H9 (cell line): ENCODE measurements around the gene IFT81. TPM values are rescaled to one million over a fixed set of nuclear protein-coding genes. Genes with fewer than 3 reads are reported as not detected.

Source experiments
- DNase-seq: peaks from one replicate; pipeline ENCODE4 v3.0.0-alpha.2; 2017
- H2AFZ ChIP-seq: one replicate; pipeline ENCODE4 v1.6.1; 2013; ENCODE audit warnings: mild to moderate bottlenecking, low read length, control low read depth, moderate library complexity
- H2AK5ac ChIP-seq: 2 replicates; pipeline ENCODE4 v1.6.1; 2013; ENCODE audit warnings: low read length, control low read depth, mixed read lengths; ENCODE audit not compliant: insufficient read length
- H2BK120ac ChIP-seq: one replicate; pipeline ENCODE4 v1.6.1; 2013; ENCODE audit warnings: low read depth, mild to moderate bottlenecking, low read length, control low read depth, inconsistent platforms; ENCODE audit not compliant: poor library complexity, severe bottlenecking
- H2BK12ac ChIP-seq: 2 replicates; pipeline ENCODE4 v1.6.1; 2013; ENCODE audit warnings: low read length, control low read depth, mixed read lengths, low read depth; ENCODE audit not compliant: insufficient read length
- H2BK15ac ChIP-seq: 2 replicates; pipeline ENCODE4 v1.6.1; 2013; ENCODE audit warnings: low read depth, low read length, control low read depth
- H2BK20ac ChIP-seq: one replicate; pipeline ENCODE4 v1.6.1; 2013; ENCODE audit warnings: low read depth, mild to moderate bottlenecking, low read length, control low read depth, inconsistent platforms; ENCODE audit not compliant: poor library complexity, severe bottlenecking
- H2BK5ac ChIP-seq: 2 replicates; pipeline ENCODE4 v1.6.1; 2013; ENCODE audit warnings: low read length, control low read depth, mixed read lengths; ENCODE audit not compliant: insufficient read length
- H3K14ac ChIP-seq: 2 replicates; pipeline ENCODE4 v1.6.1; 2013; ENCODE audit warnings: low read length, control low read depth; ENCODE audit not compliant: insufficient read depth
- H3K18ac ChIP-seq: 2 replicates; pipeline ENCODE4 v1.6.1; 2013; ENCODE audit warnings: low read depth, mild to moderate bottlenecking, mixed read lengths, low read length, control low read depth; ENCODE audit not compliant: insufficient read length
- H3K23ac ChIP-seq: 2 replicates; pipeline ENCODE4 v1.6.1; 2013; ENCODE audit warnings: low read length, control low read depth, mixed read lengths, low read depth; ENCODE audit not compliant: insufficient read length
- H3K23me2 ChIP-seq: 2 replicates; pipeline ENCODE4 v1.6.1; 2013; ENCODE audit warnings: low read depth, mild to moderate bottlenecking, mixed read lengths, low read length, control low read depth; ENCODE audit not compliant: insufficient read length, poor library complexity, severe bottlenecking
- H3K27ac ChIP-seq: 2 replicates; pipeline ENCODE4 v1.5.1; 2013; ENCODE audit warnings: low read length, control low read depth, mixed read lengths, low read depth; ENCODE audit not compliant: insufficient read length
- H3K27me3 ChIP-seq: 2 replicates; pipeline ENCODE4 v1.6.1; 2013; ENCODE audit warnings: low read length, control low read depth, inconsistent platforms; ENCODE audit not compliant: insufficient read depth
- H3K4ac ChIP-seq: 2 replicates; pipeline ENCODE4 v1.6.1; 2013; ENCODE audit warnings: low read depth, mild to moderate bottlenecking, control low read depth, inconsistent platforms, low read length, moderate library complexity
- H3K4me1 ChIP-seq: 2 replicates; pipeline ENCODE4 v1.6.1; 2013; ENCODE audit warnings: low read length, control low read depth, inconsistent platforms; ENCODE audit not compliant: insufficient read depth
- H3K4me2 ChIP-seq: 2 replicates; pipeline ENCODE4 v1.6.1; 2013; ENCODE audit warnings: low read length, control low read depth, mixed read lengths; ENCODE audit not compliant: insufficient read length, insufficient read depth
- H3K56ac ChIP-seq: 2 replicates; pipeline ENCODE4 v1.6.1; 2013; ENCODE audit warnings: low read depth, mild to moderate bottlenecking, mixed read lengths, low read length, control low read depth; ENCODE audit not compliant: insufficient read length
- H3K79me1 ChIP-seq: 2 replicates; pipeline ENCODE4 v1.6.1; 2013; ENCODE audit warnings: low read depth, mild to moderate bottlenecking, moderate library complexity, low read length, control low read depth, inconsistent platforms; ENCODE audit not compliant: insufficient read depth, poor library complexity, severe bottlenecking
- H3K79me2 ChIP-seq: 2 replicates; pipeline ENCODE4 v1.6.1; 2013; ENCODE audit warnings: low read length, control low read depth, inconsistent platforms; ENCODE audit not compliant: insufficient read depth
- H3K9ac ChIP-seq: 2 replicates; pipeline ENCODE4 v1.6.1; 2013; ENCODE audit warnings: low read length, control low read depth, mixed read lengths; ENCODE audit not compliant: insufficient read length; ENCODE audit errors: extremely low read depth
- H3K9me3 ChIP-seq: one replicate; pipeline ENCODE4 v1.6.1; 2013; ENCODE audit warnings: low read depth, low read length, inconsistent platforms; ENCODE audit not compliant: control insufficient read depth
- H3T11ph ChIP-seq: one replicate; pipeline ENCODE4 v1.6.1; 2013; ENCODE audit warnings: mild to moderate bottlenecking, low read length, control low read depth, inconsistent platforms
- H4K20me1 ChIP-seq: one replicate; pipeline ENCODE4 v1.6.1; 2013; ENCODE audit not compliant: control insufficient read depth, insufficient read length, insufficient read depth
- H4K5ac ChIP-seq: 2 replicates; pipeline ENCODE4 v1.6.1; 2013; ENCODE audit warnings: low read depth, mild to moderate bottlenecking, mixed read lengths, low read length, control low read depth; ENCODE audit not compliant: insufficient read length
- H4K8ac ChIP-seq: replicated peaks from 2 replicates; pipeline ENCODE4 v1.6.1; 2013; ENCODE audit warnings: low read length, control low read depth, mixed read lengths, low read depth; ENCODE audit not compliant: insufficient read length
- H4K91ac ChIP-seq: 2 replicates; pipeline ENCODE4 v1.6.1; 2013; ENCODE audit warnings: low read depth, mild to moderate bottlenecking, moderate library complexity, mixed read lengths, low read length, control low read depth; ENCODE audit not compliant: insufficient read length
- H3K27ac Mint-ChIP-seq, 3 experiments: 2 replicates in 2 of 3; 3 replicates in 1 of 3; pipeline ENCODE4 v1.8.0; 2020 to 2021; ENCODE audit warnings: mixed read lengths in 3 of 3, mild to moderate bottlenecking in 1 of 3, moderate library complexity in 1 of 3
- H3K27me3 Mint-ChIP-seq: 2 replicates; pipeline ENCODE4 v1.8.0; 2021; ENCODE audit warnings: low read depth, mild to moderate bottlenecking, moderate library complexity, mixed read lengths
- H3K36me3 Mint-ChIP-seq, 3 experiments: 2 replicates in 2 of 3; 3 replicates in 1 of 3; pipeline ENCODE4 v1.8.0; 2020 to 2021; ENCODE audit warnings: low read depth in 3 of 3, mixed read lengths in 3 of 3; ENCODE audit not compliant: insufficient read depth in 1 of 3
- H3K4me1 Mint-ChIP-seq, 2 experiments: 2 replicates each; pipeline ENCODE4 v1.8.0; 2020; ENCODE audit warnings: mixed read lengths in 2 of 2
- H3K4me3 Mint-ChIP-seq, 2 experiments: 2 replicates in 1 of 2; 3 replicates in 1 of 2; pipeline ENCODE4 v1.8.0; 2020 to 2021; ENCODE audit warnings: mild to moderate bottlenecking in 2 of 2, mixed read lengths in 2 of 2, moderate library complexity in 1 of 2
- H3K9me3 Mint-ChIP-seq, 2 experiments: 2 replicates in 1 of 2; 3 replicates in 1 of 2; pipeline ENCODE4 v1.8.0; 2020; ENCODE audit warnings: mild to moderate bottlenecking in 2 of 2, mixed read lengths in 2 of 2, moderate library complexity in 1 of 2
- CTCF ChIP-seq: fragments of 200-600 bp; sonication (generic); conservative IDR thresholded peaks from 3 replicates; pipeline ENCODE4 v1.8.0; 2021; ENCODE audit warnings: antibody characterized with exemption, mild to moderate bottlenecking
- WGBS: extraction: QIAGEN DNeasy Blood & Tissue Kit; methylation state at CpG from one replicate; pipeline ENCODE4 v1.1.7; 2013; ENCODE audit warnings: missing lambda C conversion rate, low lambda C conversion rate, mixed read lengths; ENCODE audit not compliant: insufficient read length; ENCODE audit errors: extremely low coverage; 5-methylcytosine and 5-hydroxymethylcytosine counted together
- total RNA-seq: library from RNA; stranded (reverse); gene quantifications from 2 replicates; pipeline ENCODE4 v1.2.1, GENCODE V29; 2021

Gene IFT81
- total RNA-seq, 1 experiment from 2014 or later: 9.3 TPM

DNA sequence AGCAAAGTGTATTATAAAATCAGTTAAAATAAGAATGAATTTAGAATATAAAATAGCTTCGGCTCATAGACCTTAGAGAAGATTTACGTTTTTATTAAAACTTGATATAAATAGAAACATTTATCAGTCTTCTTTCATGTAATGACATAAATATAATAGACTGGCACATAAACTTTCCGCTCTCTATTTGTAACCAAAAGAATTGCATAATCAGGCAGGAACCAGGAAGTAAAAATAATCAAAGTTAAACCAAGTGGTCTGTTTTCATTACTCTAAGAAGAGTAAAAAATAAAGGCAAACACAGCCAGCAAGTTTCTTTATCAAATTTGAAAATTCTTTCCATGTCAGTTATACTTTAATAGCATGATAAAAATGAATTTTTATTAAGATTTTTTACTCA is 110.6 kb downstream of the IFT81 start:
- no peak overlapping the region for H3K4ac ChIP-seq
- H4K20me1 ChIP-seq: no peaks in the 10 kb centered on the region
- H2BK20ac ChIP-seq: no peak overlapping the region
- no peak overlapping the region for H4K5ac ChIP-seq
- H4K8ac ChIP-seq: no peak overlapping the region
- H2BK120ac ChIP-seq: no peak overlapping the region
- no peak overlapping the region for H2AK5ac ChIP-seq
- no peak overlapping the region for H3K27ac ChIP-seq
- H3K9ac ChIP-seq: no peak overlapping the region
- no peaks in the 10 kb centered on the region for H3K79me1 ChIP-seq
- no peak overlapping the region for H2AFZ ChIP-seq
- no peaks in the 10 kb centered on the region for H3K9me3 ChIP-seq
- no peaks in the 10 kb centered on the region for H3K9me3 Mint-ChIP-seq
- H2BK15ac ChIP-seq: no peak overlapping the region
- H3K27me3 Mint-ChIP-seq: no peaks in the 10 kb centered on the region; the same call in 1 of the 2 replicates
- H3K36me3 Mint-ChIP-seq: 0 out of 7 replicates have a peak, but pooled peaks cover 0 to 1% (median 0%) of the 10 kb centered on the region in 3 experiments
- no peak overlapping the region for H4K91ac ChIP-seq
- no peak for DNase-seq
- H3K27me3 ChIP-seq: no peaks in the 10 kb centered on the region
- no CpG with 5 or more reads among the region's 3 CpGs for WGBS
- H2BK5ac ChIP-seq: no peak overlapping the region
- no peak overlapping the region for H3K23ac ChIP-seq
- no peak overlapping the region for H3K18ac ChIP-seq
- no peaks in the 10 kb centered on the region for H3K23me2 ChIP-seq
- H3K79me2 ChIP-seq: no peaks in the 10 kb centered on the region
- no peak overlapping the region for H2BK12ac ChIP-seq
- TF ChIP-seq CTCF: no peak
- H3K27ac Mint-ChIP-seq: no peak overlapping the region
- H3K4me1 Mint-ChIP-seq: no peaks in the 10 kb centered on the region
- H3T11ph ChIP-seq: no peak overlapping the region
- H3K4me2 ChIP-seq: no peak overlapping the region
- H3K4me3 Mint-ChIP-seq: no peak overlapping the region
- H3K14ac ChIP-seq: no peak overlapping the region
- no peaks in the 10 kb centered on the region for H3K4me1 ChIP-seq
- H3K56ac ChIP-seq: no peak overlapping the region
